ENCODE measurements around the gene RAVER1. TPM values are rescaled to one million over a fixed set of nuclear protein-coding genes. Genes with fewer than 3 reads are reported as not detected.

Gene RAVER1
- total and polyA plus RNA-seq, 9 of the 15 experiments (the other 6 are each of a cell fraction or from before 2014, with no cell fraction given) = 0.06 to 113 (median 7.0) TPM

DNA sequence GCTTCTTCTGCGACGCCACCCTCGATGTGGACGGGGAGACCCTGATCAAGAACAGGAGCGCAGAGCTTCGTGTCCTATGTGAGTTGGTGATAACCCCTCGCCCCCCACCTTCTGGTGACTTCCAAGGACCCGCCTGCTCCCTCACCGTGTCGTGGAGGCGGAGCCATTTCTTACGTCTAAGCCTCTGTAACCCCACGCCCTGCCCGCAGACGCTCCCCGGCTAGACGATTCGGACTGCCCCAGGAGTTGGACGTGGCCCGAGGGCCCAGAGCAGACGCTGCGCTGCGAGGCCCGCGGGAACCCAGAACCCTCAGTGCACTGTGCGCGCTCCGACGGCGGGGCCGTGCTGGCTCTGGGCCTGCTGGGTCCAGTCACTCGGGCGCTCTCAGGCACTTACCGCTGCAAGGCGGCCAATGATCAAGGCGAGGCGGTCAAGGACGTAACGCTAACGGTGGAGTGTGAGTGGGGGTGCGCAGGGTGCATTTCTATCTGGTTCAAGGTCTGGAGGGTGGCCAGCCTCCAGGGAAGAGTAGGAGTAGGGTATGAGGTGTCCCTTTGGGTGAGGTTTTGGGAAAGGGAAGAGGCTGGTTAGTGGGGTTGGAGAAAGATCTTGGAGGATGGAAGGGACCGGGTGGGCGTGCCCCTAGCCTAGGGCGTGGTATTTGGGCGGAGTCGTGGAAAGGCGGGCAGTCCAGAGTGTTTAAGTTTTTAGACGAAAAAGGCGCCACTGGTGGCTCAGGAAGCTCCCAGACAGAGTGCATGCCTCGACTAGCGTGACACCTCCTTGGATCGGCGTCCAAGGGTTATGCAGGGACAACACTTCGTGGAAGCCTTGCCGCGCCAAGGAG is 40.3 kb downstream of the RAVER1 start (continued):
- TF ChIP-seq ZNF133 (CRISPR knock-in tag; IDR thresholded peaks at IDR 0.05) (no peak), SMARCE1 (IDR thresholded peaks at IDR 0.05) (peak; percentile 19; the same call in 1 of the 2 replicates), GTF2E2 (tag; IDR thresholded peaks at IDR 0.05) (no peak), NR2C1 (IDR thresholded peaks at IDR 0.05) (no peak), NR2C1 (tag; IDR thresholded peaks at IDR 0.05) (no peak), HDAC6 (IDR thresholded peaks at IDR 0.05; ENCODE audit: low read depth, low read length) (no peak), DPF2 (IDR thresholded peaks at IDR 0.05) (no peak), TAF15 (IDR thresholded peaks at IDR 0.05; ENCODE audit: low read depth, low read length) (no peak), KLF10 (CRISPR knock-in tag; IDR thresholded peaks at IDR 0.05) (no peak), CHD4 (IDR thresholded peaks at IDR 0.05; ENCODE audit: insufficient read depth, insufficient replicate concordance, low read depth, low read length, poor library complexity, severe bottlenecking) (no peak), RBM14 (IDR thresholded peaks at IDR 0.05; ENCODE audit: borderline replicate concordance, insufficient read depth, low read depth, low read length) (no peak), NCOA1 (IDR thresholded peaks at IDR 0.05; ENCODE audit: low read depth) (no peak; the same call in 1 of the 2 replicates)
- TF ChIP-seq, protein P1, sequence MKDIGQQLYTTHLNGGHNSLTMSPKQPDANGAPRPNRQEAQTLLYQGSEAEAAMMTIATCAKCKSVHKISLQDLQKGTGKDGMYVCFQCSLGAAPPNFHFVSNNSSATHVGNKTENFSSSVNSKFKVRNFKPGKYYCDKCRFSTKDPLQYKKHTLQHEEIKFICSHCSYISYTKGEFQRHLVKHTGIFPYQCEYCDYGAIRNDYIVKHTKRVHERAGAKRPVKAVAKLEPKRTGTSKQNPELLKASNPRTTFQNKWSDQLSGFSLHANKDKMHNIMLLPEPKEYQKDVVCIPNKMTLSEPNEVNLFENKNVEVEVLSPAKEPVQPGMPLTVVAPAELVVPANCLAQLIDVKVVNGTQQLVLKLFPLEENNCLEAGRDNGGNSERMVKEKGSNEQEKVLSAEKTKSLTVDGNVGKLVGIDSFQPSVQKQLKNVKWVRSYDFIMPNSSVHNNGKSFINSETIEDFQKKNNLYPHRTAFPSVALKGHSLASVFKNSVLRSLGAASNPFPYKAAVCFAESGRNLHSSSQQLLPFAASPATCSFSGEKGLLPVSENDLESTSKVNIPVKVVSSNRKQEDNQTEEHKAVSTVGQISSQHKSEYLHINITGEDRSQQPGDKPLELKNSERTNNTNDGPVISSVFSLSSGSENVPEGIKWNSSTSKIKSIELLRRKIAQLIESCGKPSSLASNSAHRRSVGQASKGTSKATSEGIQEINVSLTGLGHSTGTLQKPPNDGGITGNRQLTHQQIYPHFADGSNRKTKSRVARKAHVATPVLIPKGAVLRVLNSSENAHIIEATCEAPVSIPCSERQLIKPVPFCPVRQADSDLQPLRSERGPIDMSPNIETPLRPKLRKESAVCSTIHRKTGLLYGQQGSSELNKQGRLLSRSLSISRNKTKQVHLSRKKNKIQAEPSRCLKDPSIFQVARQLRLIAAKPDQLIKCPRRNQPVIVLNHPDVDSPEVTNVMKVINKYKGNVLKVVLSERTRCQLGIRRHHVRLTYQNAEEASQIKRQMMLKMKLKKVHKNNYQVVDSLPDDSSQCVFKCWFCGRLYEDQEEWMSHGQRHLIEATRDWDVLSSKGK (CRISPR knock-in tag; IDR thresholded peaks at IDR 0.05) = no peak
- TF ChIP-seq, protein P2, sequence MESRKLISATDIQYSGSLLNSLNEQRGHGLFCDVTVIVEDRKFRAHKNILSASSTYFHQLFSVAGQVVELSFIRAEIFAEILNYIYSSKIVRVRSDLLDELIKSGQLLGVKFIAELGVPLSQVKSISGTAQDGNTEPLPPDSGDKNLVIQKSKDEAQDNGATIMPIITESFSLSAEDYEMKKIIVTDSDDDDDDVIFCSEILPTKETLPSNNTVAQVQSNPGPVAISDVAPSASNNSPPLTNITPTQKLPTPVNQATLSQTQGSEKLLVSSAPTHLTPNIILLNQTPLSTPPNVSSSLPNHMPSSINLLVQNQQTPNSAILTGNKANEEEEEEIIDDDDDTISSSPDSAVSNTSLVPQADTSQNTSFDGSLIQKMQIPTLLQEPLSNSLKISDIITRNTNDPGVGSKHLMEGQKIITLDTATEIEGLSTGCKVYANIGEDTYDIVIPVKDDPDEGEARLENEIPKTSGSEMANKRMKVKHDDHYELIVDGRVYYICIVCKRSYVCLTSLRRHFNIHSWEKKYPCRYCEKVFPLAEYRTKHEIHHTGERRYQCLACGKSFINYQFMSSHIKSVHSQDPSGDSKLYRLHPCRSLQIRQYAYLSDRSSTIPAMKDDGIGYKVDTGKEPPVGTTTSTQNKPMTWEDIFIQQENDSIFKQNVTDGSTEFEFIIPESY (CRISPR knock-in tag; IDR thresholded peaks at IDR 0.05) = 0 out of 2 replicates have a peak, but pooled peaks have one; percentile 45
- TF ChIP-seq, protein P3, sequence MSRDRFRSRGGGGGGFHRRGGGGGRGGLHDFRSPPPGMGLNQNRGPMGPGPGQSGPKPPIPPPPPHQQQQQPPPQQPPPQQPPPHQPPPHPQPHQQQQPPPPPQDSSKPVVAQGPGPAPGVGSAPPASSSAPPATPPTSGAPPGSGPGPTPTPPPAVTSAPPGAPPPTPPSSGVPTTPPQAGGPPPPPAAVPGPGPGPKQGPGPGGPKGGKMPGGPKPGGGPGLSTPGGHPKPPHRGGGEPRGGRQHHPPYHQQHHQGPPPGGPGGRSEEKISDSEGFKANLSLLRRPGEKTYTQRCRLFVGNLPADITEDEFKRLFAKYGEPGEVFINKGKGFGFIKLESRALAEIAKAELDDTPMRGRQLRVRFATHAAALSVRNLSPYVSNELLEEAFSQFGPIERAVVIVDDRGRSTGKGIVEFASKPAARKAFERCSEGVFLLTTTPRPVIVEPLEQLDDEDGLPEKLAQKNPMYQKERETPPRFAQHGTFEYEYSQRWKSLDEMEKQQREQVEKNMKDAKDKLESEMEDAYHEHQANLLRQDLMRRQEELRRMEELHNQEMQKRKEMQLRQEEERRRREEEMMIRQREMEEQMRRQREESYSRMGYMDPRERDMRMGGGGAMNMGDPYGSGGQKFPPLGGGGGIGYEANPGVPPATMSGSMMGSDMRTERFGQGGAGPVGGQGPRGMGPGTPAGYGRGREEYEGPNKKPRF (IDR thresholded peaks at IDR 0.05; ENCODE audit: low read depth, low read length) = no peak
- TF ChIP-seq, protein P4, sequence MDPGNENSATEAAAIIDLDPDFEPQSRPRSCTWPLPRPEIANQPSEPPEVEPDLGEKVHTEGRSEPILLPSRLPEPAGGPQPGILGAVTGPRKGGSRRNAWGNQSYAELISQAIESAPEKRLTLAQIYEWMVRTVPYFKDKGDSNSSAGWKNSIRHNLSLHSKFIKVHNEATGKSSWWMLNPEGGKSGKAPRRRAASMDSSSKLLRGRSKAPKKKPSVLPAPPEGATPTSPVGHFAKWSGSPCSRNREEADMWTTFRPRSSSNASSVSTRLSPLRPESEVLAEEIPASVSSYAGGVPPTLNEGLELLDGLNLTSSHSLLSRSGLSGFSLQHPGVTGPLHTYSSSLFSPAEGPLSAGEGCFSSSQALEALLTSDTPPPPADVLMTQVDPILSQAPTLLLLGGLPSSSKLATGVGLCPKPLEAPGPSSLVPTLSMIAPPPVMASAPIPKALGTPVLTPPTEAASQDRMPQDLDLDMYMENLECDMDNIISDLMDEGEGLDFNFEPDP (CRISPR knock-in tag; IDR thresholded peaks at IDR 0.05) = no peak
- TF ChIP-seq, protein P5, sequence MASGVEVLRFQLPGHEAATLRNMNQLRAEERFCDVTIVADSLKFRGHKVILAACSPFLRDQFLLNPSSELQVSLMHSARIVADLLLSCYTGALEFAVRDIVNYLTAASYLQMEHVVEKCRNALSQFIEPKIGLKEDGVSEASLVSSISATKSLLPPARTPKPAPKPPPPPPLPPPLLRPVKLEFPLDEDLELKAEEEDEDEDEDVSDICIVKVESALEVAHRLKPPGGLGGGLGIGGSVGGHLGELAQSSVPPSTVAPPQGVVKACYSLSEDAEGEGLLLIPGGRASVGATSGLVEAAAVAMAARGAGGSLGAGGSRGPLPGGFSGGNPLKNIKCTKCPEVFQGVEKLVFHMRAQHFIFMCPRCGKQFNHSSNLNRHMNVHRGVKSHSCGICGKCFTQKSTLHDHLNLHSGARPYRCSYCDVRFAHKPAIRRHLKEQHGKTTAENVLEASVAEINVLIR (CRISPR knock-in tag; IDR thresholded peaks at IDR 0.05) = no peak

Data from K562 (cell line).